ENCODE results near the gene VAV1. TPM values are rescaled to one million over a fixed set of nuclear protein-coding genes. Genes with fewer than 3 reads are reported as not detected.

VAV1 gene
- total and polyA plus RNA-seq, 2 of the 13 experiments (the other 11 are each of a cell fraction or from before 2014, with no cell fraction given) = not detected

DNA sequence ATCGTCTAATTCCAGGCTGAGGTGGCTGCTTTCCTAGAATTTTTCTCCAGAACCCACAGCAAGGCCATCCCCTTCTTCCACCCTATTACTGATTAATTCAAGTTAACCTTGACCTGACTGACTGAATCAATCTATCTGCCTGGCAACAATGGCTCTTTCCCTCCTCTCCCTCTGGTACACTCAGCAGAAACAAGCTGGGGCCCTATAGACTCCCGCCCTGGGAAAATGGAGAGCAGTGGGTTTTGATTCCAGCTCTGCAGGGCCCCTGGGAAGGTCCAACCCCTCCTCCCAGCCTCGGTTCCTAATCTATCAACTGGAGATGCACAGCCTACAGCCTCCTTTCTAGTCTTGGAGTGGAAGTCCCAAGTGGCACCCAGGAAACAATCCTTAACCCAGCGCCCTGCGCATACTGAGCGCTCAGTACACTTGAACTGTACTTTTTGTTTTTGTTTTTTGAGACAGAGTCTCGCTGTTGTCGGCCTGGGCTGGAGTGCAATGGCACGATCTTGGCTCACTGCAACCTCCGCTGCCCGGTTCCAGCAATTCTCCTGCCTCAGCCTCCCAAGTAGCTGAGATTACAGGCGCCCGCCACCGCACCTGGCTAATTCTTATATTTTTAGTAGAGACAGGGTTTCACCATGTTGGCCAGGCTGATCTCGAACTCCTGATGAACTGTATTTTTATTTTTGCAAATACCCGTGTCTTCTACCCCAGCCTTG lies 46.8 kb upstream of the VAV1 start (continued):
- TF ChIP-seq, protein P1, sequence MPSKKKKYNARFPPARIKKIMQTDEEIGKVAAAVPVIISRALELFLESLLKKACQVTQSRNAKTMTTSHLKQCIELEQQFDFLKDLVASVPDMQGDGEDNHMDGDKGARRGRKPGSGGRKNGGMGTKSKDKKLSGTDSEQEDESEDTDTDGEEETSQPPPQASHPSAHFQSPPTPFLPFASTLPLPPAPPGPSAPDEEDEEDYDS (CRISPR knock-in tag; IDR thresholded peaks at IDR 0.05) = peak; percentile 61; the same call in 1 of the 2 replicates
- TF ChIP-seq ATAD3A (CRISPR knock-in tag; IDR thresholded peaks at IDR 0.05) (no peak), CREB1 (IDR thresholded peaks at IDR 0.05) (no peak), CREB1 (CRISPR knock-in tag; IDR thresholded peaks at IDR 0.05) (0 out of 2 replicates have a peak, but pooled peaks have one; percentile 10), PCBP2 (optimal IDR thresholded peaks at IDR 0.05; ENCODE audit: low read depth, low read length, poor library complexity, severe bottlenecking) (no peak), HNRNPK (IDR thresholded peaks at IDR 0.05; ENCODE audit: low read depth, low read length, poor library complexity, severe bottlenecking) (no peak), EED (CRISPR knock-in tag; IDR thresholded peaks at IDR 0.05) (no peak), CEBPB (IDR thresholded peaks at IDR 0.05; ENCODE audit: borderline replicate concordance, low read depth, low read length) (no peak), KLF11 (CRISPR knock-in tag; IDR thresholded peaks at IDR 0.05) (no peak), GLI4 (CRISPR knock-in tag; IDR thresholded peaks at IDR 0.05; ENCODE audit: borderline replicate concordance) (no peak), ARID2 (CRISPR knock-in tag; IDR thresholded peaks at IDR 0.05; ENCODE audit: borderline replicate concordance) (no peak), SALL2 (CRISPR knock-in tag; IDR thresholded peaks at IDR 0.05) (no peak), ZNF503 (CRISPR knock-in tag; IDR thresholded peaks at IDR 0.05) (no peak), ZNF773 (CRISPR knock-in tag; IDR thresholded peaks at IDR 0.05; ENCODE audit: borderline replicate concordance) (no peak), ZBTB21 (CRISPR knock-in tag; IDR thresholded peaks at IDR 0.05) (no peak), CBFB (CRISPR knock-in tag; IDR thresholded peaks at IDR 0.05) (no peak), ZNF496 (CRISPR knock-in tag; IDR thresholded peaks at IDR 0.05; ENCODE audit: insufficient replicate concordance) (no peak), CREM (IDR thresholded peaks at IDR 0.05) (0 out of 2 replicates have a peak, but pooled peaks have one; percentile 17), CREM (CRISPR knock-in tag; IDR thresholded peaks at IDR 0.05) (no peak), BRD4 (CRISPR knock-in tag; IDR thresholded peaks at IDR 0.05) (0 out of 2 replicates have a peak, but pooled peaks have one; percentile 17), ZFP36L1 (CRISPR knock-in tag; IDR thresholded peaks at IDR 0.05) (no peak), FOXJ3 (CRISPR knock-in tag; IDR thresholded peaks at IDR 0.05; ENCODE audit: borderline replicate concordance) (no peak), TEAD2 (CRISPR knock-in tag; IDR thresholded peaks at IDR 0.05) (no peak), ARNTL (CRISPR knock-in tag; IDR thresholded peaks at IDR 0.05) (no peak), ZNF451 (CRISPR knock-in tag; IDR thresholded peaks at IDR 0.05) (no peak)
- TF ChIP-seq, protein P2, sequence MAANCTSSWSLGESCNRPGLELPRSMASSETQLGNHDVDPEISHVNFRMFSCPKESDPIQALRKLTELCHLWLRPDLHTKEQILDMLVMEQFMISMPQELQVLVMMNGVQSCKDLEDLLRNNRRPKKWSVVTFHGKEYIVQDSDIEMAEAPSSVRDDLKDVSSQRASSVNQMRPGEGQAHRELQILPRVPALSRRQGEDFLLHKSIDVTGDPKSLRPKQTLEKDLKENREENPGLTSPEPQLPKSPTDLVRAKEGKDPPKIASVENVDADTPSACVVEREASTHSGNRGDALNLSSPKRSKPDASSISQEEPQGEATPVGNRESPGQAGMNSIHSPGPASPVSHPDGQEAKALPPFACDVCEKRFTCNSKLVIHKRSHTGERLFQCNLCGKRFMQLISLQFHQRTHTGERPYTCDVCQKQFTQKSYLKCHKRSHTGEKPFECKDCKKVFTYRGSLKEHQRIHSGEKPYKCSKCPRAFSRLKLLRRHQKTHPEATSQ (CRISPR knock-in tag; IDR thresholded peaks at IDR 0.05; ENCODE audit: borderline replicate concordance) = no peak
- TF ChIP-seq, protein P3, sequence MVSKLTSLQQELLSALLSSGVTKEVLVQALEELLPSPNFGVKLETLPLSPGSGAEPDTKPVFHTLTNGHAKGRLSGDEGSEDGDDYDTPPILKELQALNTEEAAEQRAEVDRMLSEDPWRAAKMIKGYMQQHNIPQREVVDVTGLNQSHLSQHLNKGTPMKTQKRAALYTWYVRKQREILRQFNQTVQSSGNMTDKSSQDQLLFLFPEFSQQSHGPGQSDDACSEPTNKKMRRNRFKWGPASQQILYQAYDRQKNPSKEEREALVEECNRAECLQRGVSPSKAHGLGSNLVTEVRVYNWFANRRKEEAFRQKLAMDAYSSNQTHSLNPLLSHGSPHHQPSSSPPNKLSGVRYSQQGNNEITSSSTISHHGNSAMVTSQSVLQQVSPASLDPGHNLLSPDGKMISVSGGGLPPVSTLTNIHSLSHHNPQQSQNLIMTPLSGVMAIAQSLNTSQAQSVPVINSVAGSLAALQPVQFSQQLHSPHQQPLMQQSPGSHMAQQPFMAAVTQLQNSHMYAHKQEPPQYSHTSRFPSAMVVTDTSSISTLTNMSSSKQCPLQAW (CRISPR knock-in tag; IDR thresholded peaks at IDR 0.05) = peak; percentile 92
